Non-pigmented ciliary epithelial cell (primary cell): ENCODE data around the gene NUTM2B.
"Not testable (repeated sequence)": the region's sequence is repeated elsewhere in the genome, so short reads cannot be mapped to it uniquely, and the experiment has no call there.

ENCODE experiments used
- DNase-seq: peaks from one replicate; pipeline ENCODE4 v3.0.0-alpha.2; 2010; ENCODE audit warnings: low read depth

NUTM2B gene

GRCh38 chr10:79702927-79703326 is at the start of gene NUTM2B:
TSS of gene NUTM2B (plus strand) at chr10:79703227. CDS start at chr10:79703610, 383 bp downstream.
- DNase-seq: not testable (repeated sequence)

GRCh38 chr10:79663287-79663686 is 39.7 kb upstream of the NUTM2B start:
- not testable (repeated sequence) for DNase-seq

- not testable (repeated sequence) for DNase-seq
Measured at GRCh38 chr10:79664686-79665085, 38.3 kb upstream of the NUTM2B start.

- DNase-seq: not testable (repeated sequence)
Measured at GRCh38 chr10:79669248-79669788, 33.7 kb upstream of the NUTM2B start.

- DNase-seq: not testable (repeated sequence)
Measured at GRCh38 chr10:79674878-79675277, 28.1 kb upstream of the NUTM2B start.

GRCh38 chr10:79683026-79683883 is 19.8 kb upstream of the NUTM2B start:
- not testable (repeated sequence) for DNase-seq

GRCh38 chr10:79683884-79684720 is 18.9 kb upstream of the NUTM2B start:
- DNase-seq: not testable (repeated sequence)

- DNase-seq: not testable (repeated sequence)
Measured at GRCh38 chr10:79685044-79685685, 17.9 kb upstream of the NUTM2B start.

- not testable (repeated sequence) for DNase-seq
Measured at GRCh38 chr10:79686595-79686994, 16.4 kb upstream of the NUTM2B start.

GRCh38 chr10:79687406-79688150 is 15.4 kb upstream of the NUTM2B start:
- DNase-seq: not testable (repeated sequence)

- DNase-seq: not testable (repeated sequence)
Measured at GRCh38 chr10:79688798-79689197, 14.2 kb upstream of the NUTM2B start.

- DNase-seq: not testable (repeated sequence)
Measured at GRCh38 chr10:79696596-79696995, 6.4 kb upstream of the NUTM2B start.

- not testable (repeated sequence) for DNase-seq
Measured at GRCh38 chr10:79697141-79697540, 5.9 kb upstream of the NUTM2B start.

- not testable (repeated sequence) for DNase-seq
Measured at GRCh38 chr10:79700381-79700944, 2.6 kb upstream of the NUTM2B start.

- DNase-seq: not testable (repeated sequence)
Measured at GRCh38 chr10:79707017-79707416, 4.0 kb downstream of the NUTM2B start.

- not testable (repeated sequence) for DNase-seq
Measured at GRCh38 chr10:79714976-79715375, 11.9 kb downstream of the NUTM2B start.

- not testable (repeated sequence) for DNase-seq
Measured at GRCh38 chr10:79716917-79717579, 14.0 kb downstream of the NUTM2B start.

GRCh38 chr10:79720000-79720399 is 17.0 kb downstream of the NUTM2B start:
- not testable (repeated sequence) for DNase-seq

GRCh38 chr10:79726620-79727019 is 23.6 kb downstream of the NUTM2B start:
- DNase-seq: not testable (repeated sequence)

- not testable (repeated sequence) for DNase-seq
Measured at GRCh38 chr10:79744844-79745243, 41.8 kb downstream of the NUTM2B start.
